ENCODE results near the gene PPM1M.

- TF ChIP-seq SP1 (IDR thresholded peaks at IDR 0.05): no peak
- TF ChIP-seq BHLHE40 (IDR thresholded peaks at IDR 0.05; ENCODE audit: borderline replicate concordance): no peak
- no peak for TF ChIP-seq TARDBP (IDR thresholded peaks at IDR 0.05)
- TF ChIP-seq ZNF384 (IDR thresholded peaks at IDR 0.05): no peak
- no peak for TF ChIP-seq LEF1 (IDR thresholded peaks at IDR 0.05; ENCODE audit: borderline replicate concordance)
- no peak for TF ChIP-seq FOXA1 (IDR thresholded peaks at IDR 0.05)
- TF ChIP-seq ARNT (IDR thresholded peaks at IDR 0.05): no peak
- TF ChIP-seq L3MBTL2 (conservative IDR thresholded peaks at IDR 0.05): no peak
- no peak for TF ChIP-seq CTBP1 (IDR thresholded peaks at IDR 0.05; ENCODE audit: borderline replicate concordance)
- TF ChIP-seq NFRKB (IDR thresholded peaks at IDR 0.05): no peak
- no peak for TF ChIP-seq FOXM1 (IDR thresholded peaks at IDR 0.05; ENCODE audit: borderline replicate concordance)
- no peak for TF ChIP-seq FOXK2 (IDR thresholded peaks at IDR 0.05)
- no peak for TF ChIP-seq ELF4 (IDR thresholded peaks at IDR 0.05)
Measured at GRCh38 chr3:52236424-52236886, 9.1 kb upstream of the PPM1M start.
